T-cell (primary cell): ENCODE results near the gene ELP2. TPM values are rescaled to one million over a fixed set of nuclear protein-coding genes. Genes with fewer than 3 reads are reported as not detected.

ENCODE experiments used
- ATAC-seq, 4 experiments: fragments of 200-7000 bp in 3 of 4; fragments of 150-1000 bp in 1 of 4; cut with Tn5 transposase; replicated peaks in 1 of 4; 1 replicate in 3 of 4; 2 replicates in 1 of 4; pipeline ENCODE4 v1.10.0; 2021; ENCODE audit warnings: moderate library complexity in 3 of 4, mild to moderate bottlenecking in 2 of 4, moderate number of reproducible peaks in 1 of 4
- CTCF ChIA-PET, 2 donors: fragments of 300-600 bp; sonication (Branson Sonifier 250); formaldehyde crosslinking; loops; one replicate each; lab custom pipeline; 2022; ENCODE audit warnings: antibody characterized with exemption in 2 of 2; lab: Charles Lee
- POLR2A ChIA-PET, 2 donors: fragments of 300-600 bp; sonication (Branson Sonifier 250); formaldehyde crosslinking; loops; one replicate each; lab custom pipeline; 2022; ENCODE audit warnings: antibody characterized with exemption in 2 of 2; lab: Charles Lee
- DNase-seq, 35 experiments: peaks; one replicate each; pipeline versions ENCODE4 v3.0.0 to v3.0.0-alpha.2; 2013 to 2023
- H3K27ac ChIP-seq: one replicate; pipeline ENCODE4 v1.5.1; 2013; ENCODE audit warnings: low read length
- H3K27me3 ChIP-seq, 2 experiments: replicated peaks in 1 of 2; 1 replicate in 1 of 2; 2 replicates in 1 of 2; pipeline versions ENCODE4 v1.6.1 to v1.7.0; 2013; ENCODE audit warnings: low read length in 1 of 2, mixed read lengths in 1 of 2; ENCODE audit not compliant: control insufficient read depth in 2 of 2, insufficient read depth in 2 of 2; ENCODE audit errors: extremely low read depth in 1 of 2
- H3K36me3 ChIP-seq, 2 donors: 1 replicate in 1 of 2; 2 replicates in 1 of 2; pipeline versions ENCODE4 v1.6.1 to v1.7.0; 2013; ENCODE audit warnings: low read length in 1 of 2; ENCODE audit not compliant: control insufficient read depth in 2 of 2, insufficient read depth in 1 of 2; ENCODE audit errors: extremely low read depth in 1 of 2
- H3K4me1 ChIP-seq, 2 experiments: 1 replicate in 1 of 2; 2 replicates in 1 of 2; pipeline versions ENCODE4 v1.6.1 to v1.7.0; 2013; ENCODE audit warnings: low read length in 2 of 2, mixed read lengths in 1 of 2; ENCODE audit not compliant: insufficient read depth in 2 of 2, control insufficient read depth in 1 of 2; ENCODE audit errors: extremely low read depth in 1 of 2
- H3K4me3 ChIP-seq, 2 donors: 1 replicate in 1 of 2; 2 replicates in 1 of 2; pipeline versions ENCODE4 v1.5.1 to v1.7.0; 2013; ENCODE audit warnings: mild to moderate bottlenecking in 2 of 2, low read length in 1 of 2, moderate library complexity in 1 of 2; ENCODE audit not compliant: control insufficient read depth in 1 of 2; ENCODE audit errors: extremely low read depth in 1 of 2
- H3K9me3 ChIP-seq: 2 replicates; pipeline ENCODE4 v1.7.0; 2013
- H3K27ac Mint-ChIP-seq, 2 donors: one replicate each; pipeline ENCODE4 v1.8.0; 2020 to 2021; ENCODE audit warnings: mild to moderate bottlenecking in 2 of 2, mixed read lengths in 2 of 2
- H3K27me3 Mint-ChIP-seq, 2 donors: one replicate each; pipeline ENCODE4 v1.8.0; 2021 to 2022; ENCODE audit warnings: mixed read lengths in 2 of 2
- H3K36me3 Mint-ChIP-seq: one replicate; pipeline ENCODE4 v1.8.0; 2021; ENCODE audit warnings: mixed read lengths
- H3K4me1 Mint-ChIP-seq, 3 donors: one replicate each; pipeline ENCODE4 v1.8.0; 2020 to 2022; ENCODE audit warnings: mixed read lengths in 3 of 3, mild to moderate bottlenecking in 1 of 3
- H3K4me3 Mint-ChIP-seq, 3 donors: one replicate each; pipeline ENCODE4 v1.8.0; 2020 to 2022; ENCODE audit warnings: mild to moderate bottlenecking in 3 of 3, mixed read lengths in 3 of 3, moderate library complexity in 3 of 3
- H3K9me3 Mint-ChIP-seq, 3 donors: one replicate each; pipeline ENCODE4 v1.8.0; 2020 to 2022; ENCODE audit warnings: mixed read lengths in 3 of 3
- WGBS: methylation state at CpG from one replicate; pipeline ENCODE4 v1.1.5; 2013; ENCODE audit warnings: missing lambda C conversion rate; ENCODE audit not compliant: insufficient coverage; 5-methylcytosine and 5-hydroxymethylcytosine counted together
- total RNA-seq, 35 experiments: library from RNA in 6 of 35; stranded (reverse) in 6 of 35; fragments of 120-200 nt in 1 of 35; gene quantifications; one replicate each; pipeline versions ENCODE4 v1.2.1 to v1.2.4 and lab custom pipeline; 2013 to 2026

The ELP2 gene
- total RNA-seq, 5 donors from 2014 or later (not counting 1 experiment from before 2014, with no cell fraction given): 109 to 156 (median 150) TPM

GRCh38 chr18:36185157-36185556 is 55.5 kb downstream of the ELP2 start:
- Histone ChIP-seq H3K36me3 (no peaks in the 10 kb centered on the region), H3K9me3 (no peaks in the 10 kb centered on the region), H3K27me3 (peaks cover 2 to 28% of the 10 kb centered on the region in 2 experiments), H3K4me3 (no peak overlapping the region), H3K27ac (no peak overlapping the region), H3K4me1 (peaks cover 0 to 20% of the 10 kb centered on the region in 2 experiments)
- 100% methylated on average over 1 of the region's 3 CpGs for WGBS
- H3K4me1 Mint-ChIP-seq: peaks cover 14 to 20% (median 18%) of the 10 kb centered on the region in 3 donors
- DNase-seq (no peak), ATAC-seq (no peak)
- H3K9me3 Mint-ChIP-seq: no peaks in the 10 kb centered on the region
- peak overlapping the region in 2 of 3 donors; percentile 68 to 83 for H3K4me3 Mint-ChIP-seq
- ChIA-PET POLR2A (no interaction called here), CTCF (no interaction called here)
- no peaks in the 10 kb centered on the region for H3K36me3 Mint-ChIP-seq
- H3K27ac Mint-ChIP-seq: no peak overlapping the region
- H3K27me3 Mint-ChIP-seq: peaks cover 15 to 17% of the 10 kb centered on the region in 2 donors

GRCh38 chr18:36185901-36186460 is 56.3 kb downstream of the ELP2 start:
- 92% methylated on average over 15 of the region's 18 CpGs for WGBS
- Mint-ChIP-seq H3K36me3 (no peaks in the 10 kb centered on the region), H3K4me3 (peak overlapping the region; percentile 78 to 83 (median 80)), H3K27ac (no peak overlapping the region), H3K27me3 (peaks cover 18 to 19% of the 10 kb centered on the region in 2 donors), H3K4me1 (peaks cover 13 to 15% (median 14%) of the 10 kb centered on the region in 3 donors), H3K9me3 (no peaks in the 10 kb centered on the region)
- no peak for DNase-seq
- peaks cover 2 to 28% of the 10 kb centered on the region in 2 experiments for H3K27me3 ChIP-seq
- ChIA-PET POLR2A (no interaction called here), CTCF (no interaction called here)
- no peak overlapping the region for H3K27ac ChIP-seq
- H3K4me1 ChIP-seq: peaks cover 0 to 20% of the 10 kb centered on the region in 2 experiments
- H3K36me3 ChIP-seq: no peaks in the 10 kb centered on the region
- no peaks in the 10 kb centered on the region for H3K9me3 ChIP-seq
- no peak overlapping the region for H3K4me3 ChIP-seq
- no peak for ATAC-seq

GRCh38 chr18:36186461-36187192 is 56.9 kb downstream of the ELP2 start:
- peaks cover 13 to 15% (median 14%) of the 10 kb centered on the region in 3 donors for H3K4me1 Mint-ChIP-seq
- peaks cover 2 to 28% of the 10 kb centered on the region in 2 experiments for H3K27me3 ChIP-seq
- H3K36me3 Mint-ChIP-seq: no peaks in the 10 kb centered on the region
- ChIA-PET CTCF (no interaction called here), POLR2A (no interaction called here)
- peaks cover 0 to 20% of the 10 kb centered on the region in 2 experiments for H3K4me1 ChIP-seq
- ATAC-seq (peak in 3 of 4 experiments; percentile 34 to 46 (median 40)), DNase-seq (peak in 10 of 35 experiments; percentile 5 to 18 (median 8))
- no peaks in the 10 kb centered on the region for H3K9me3 Mint-ChIP-seq
- H3K4me3 ChIP-seq: peak overlapping the region; percentile 78 to 91
- H3K27ac Mint-ChIP-seq: no peak overlapping the region
- H3K36me3 ChIP-seq: no peaks in the 10 kb centered on the region
- peaks cover 20 to 21% of the 10 kb centered on the region in 2 donors for H3K27me3 Mint-ChIP-seq
- H3K4me3 Mint-ChIP-seq: peak overlapping the region; percentile 78 to 83 (median 80)
- 12% methylated on average over 33 of the region's 47 CpGs for WGBS
- no peaks in the 10 kb centered on the region for H3K9me3 ChIP-seq
- H3K27ac ChIP-seq: no peak overlapping the region

- H3K4me3 Mint-ChIP-seq: peak within 1 kb of the TSS; percentile 78 to 83 (median 80)
- ChIA-PET CTCF (interaction anchor here in 1 of 2 donors (1.1 kb wide), 1 partner anchor 53 kb away, joined by 3 read pairs; no protein-coding TSS in a partner anchor), POLR2A (no interaction called here)
- Histone ChIP-seq H3K27me3 (peaks cover 2 to 28% of the 10 kb centered on the region in 2 experiments), H3K36me3 (no peaks in the 10 kb centered on the region), H3K9me3 (no peaks in the 10 kb centered on the region), H3K27ac (no peak within 1 kb of the TSS), H3K4me1 (peaks cover 0 to 20% of the 10 kb centered on the region in 2 experiments), H3K4me3 (peak within 1 kb of the TSS; percentile 78 to 91)
- no peaks in the 10 kb centered on the region for H3K36me3 Mint-ChIP-seq
- ATAC-seq (peak; percentile 65 to 79 (median 71)), DNase-seq (peak in 22 of 35 experiments; percentile 3 to 42 (median 22))
- H3K27ac Mint-ChIP-seq: no peak within 1 kb of the TSS
- 1% methylated on average over 66 of the region's 66 CpGs for WGBS
- H3K9me3 Mint-ChIP-seq: no peaks in the 10 kb centered on the region
- H3K4me1 Mint-ChIP-seq: peaks cover 13 to 15% (median 14%) of the 10 kb centered on the region in 3 donors
- peaks cover 20 to 24% of the 10 kb centered on the region in 2 donors for H3K27me3 Mint-ChIP-seq
Measured at GRCh38 chr18:36187193-36187825, 57.6 kb downstream of the ELP2 start, which contains the start of gene MOCOS. TSS of gene MOCOS (plus strand) at chr18:36187497. CDS start at chr18:36187540, 43 bp downstream.

- Histone ChIP-seq H3K27me3 (peaks cover 2 to 28% of the 10 kb centered on the region in 2 experiments), H3K4me3 (peak overlapping the region; percentile 78 to 91), H3K9me3 (no peaks in the 10 kb centered on the region), H3K4me1 (peaks cover 0 to 20% of the 10 kb centered on the region in 2 experiments), H3K27ac (no peak overlapping the region), H3K36me3 (no peaks in the 10 kb centered on the region)
- peak; percentile 28 to 37 (median 32) for ATAC-seq
- Mint-ChIP-seq H3K36me3 (no peaks in the 10 kb centered on the region), H3K9me3 (no peaks in the 10 kb centered on the region), H3K27ac (no peak overlapping the region), H3K27me3 (peaks cover 20 to 24% of the 10 kb centered on the region in 2 donors), H3K4me1 (peaks cover 13 to 15% (median 14%) of the 10 kb centered on the region in 3 donors), H3K4me3 (peak overlapping the region; percentile 71 to 83 (median 75))
- ChIA-PET POLR2A (interaction anchor here in 1 of 2 donors (1.0 kb wide), 1 partner anchor 8 kb away, joined by 3 read pairs; no protein-coding TSS in a partner anchor), CTCF (interaction anchor here in 1 of 2 donors (1.1 kb wide), 1 partner anchor 54 kb away, joined by 3 read pairs; no protein-coding TSS in a partner anchor)
- 44% methylated on average over 37 of the region's 43 CpGs for WGBS
- no peak for DNase-seq
Measured at GRCh38 chr18:36187826-36188721, 58.4 kb downstream of the ELP2 start.
